ENCODE data around the gene COL23A1.

Gene COL23A1

GRCh38 chr5:178238711-178239592, 351.2 kb downstream of the COL23A1 start:
- DNase-seq = no peak
- Histone ChIP-seq H2AFZ (ENCODE audit: low read length) (no peak overlapping the region), H3K9me2 (replicated peaks; ENCODE audit: insufficient read depth, low read length) (no peaks in the 10 kb centered on the region), H4K20me1 (ENCODE audit: insufficient read depth, low read length) (no peaks in the 10 kb centered on the region), H3K36me3 (replicated peaks; ENCODE audit: insufficient read depth, low read length) (no peaks in the 10 kb centered on the region), H3K4me1 (ENCODE audit: low read length) (peaks cover 4% of the 10 kb centered on the region; the same call in 1 of the 2 replicates), H3K9ac (ENCODE audit: low read length) (no peak overlapping the region), H3K79me2 (ENCODE audit: low read length) (no peaks in the 10 kb centered on the region), H3K4me2 (ENCODE audit: low read depth, low read length) (no peak overlapping the region), H3K27me3 (replicated peaks; ENCODE audit: insufficient read depth, low read length) (no peaks in the 10 kb centered on the region; the same call in 1 of the 2 replicates), H3K4me3 (ENCODE audit: low read length) (no peak overlapping the region), H3F3A (ENCODE audit: insufficient read depth, low read length) (no peaks in the 10 kb centered on the region), H3K9me3 (replicated peaks; ENCODE audit: insufficient read depth, low read length) (no peaks in the 10 kb centered on the region), H3K27ac (ENCODE audit: low read length) (no peak overlapping the region)
- TF ChIP-seq EZH2phosphoT487 (IDR thresholded peaks at IDR 0.05; ENCODE audit: low read length) = no peak
- no peak for TF ChIP-seq EZH2 (optimal IDR thresholded peaks at IDR 0.05; ENCODE audit: low read depth, low read length)
- no peak for TF ChIP-seq CTCF (IDR thresholded peaks at IDR 0.05; ENCODE audit: low read length)

GRCh38 chr5:178238313-178238635, 351.9 kb downstream of the COL23A1 start:
- no peaks in the 10 kb centered on the region for H4K20me1 ChIP-seq (ENCODE audit: insufficient read depth, low read length)
- H3F3A ChIP-seq (ENCODE audit: insufficient read depth, low read length) = peaks cover 4% of the 10 kb centered on the region; the same call in 1 of the 2 replicates
- H3K4me3 ChIP-seq (ENCODE audit: low read length) = no peak overlapping the region
- H3K36me3 ChIP-seq (replicated peaks; ENCODE audit: insufficient read depth, low read length) = no peaks in the 10 kb centered on the region
- no peak overlapping the region for H3K9ac ChIP-seq (ENCODE audit: low read length)
- TF ChIP-seq EZH2 (optimal IDR thresholded peaks at IDR 0.05; ENCODE audit: low read depth, low read length) (no peak), CTCF (IDR thresholded peaks at IDR 0.05; ENCODE audit: low read length) (no peak), EZH2phosphoT487 (IDR thresholded peaks at IDR 0.05; ENCODE audit: low read length) (no peak)
- H3K27me3 ChIP-seq (replicated peaks; ENCODE audit: insufficient read depth, low read length) = no peaks in the 10 kb centered on the region; the same call in 1 of the 2 replicates
- DNase-seq = no peak
- no peaks in the 10 kb centered on the region for H3K79me2 ChIP-seq (ENCODE audit: low read length)
- H3K27ac ChIP-seq (ENCODE audit: low read length) = no peak overlapping the region
- H3K9me2 ChIP-seq (replicated peaks; ENCODE audit: insufficient read depth, low read length) = no peaks in the 10 kb centered on the region
- H2AFZ ChIP-seq (ENCODE audit: low read length) = no peak overlapping the region
- H3K9me3 ChIP-seq (replicated peaks; ENCODE audit: insufficient read depth, low read length) = no peaks in the 10 kb centered on the region
- no peak overlapping the region for H3K4me2 ChIP-seq (ENCODE audit: low read depth, low read length)
- H3K4me1 ChIP-seq (ENCODE audit: low read length) = peaks cover 4% of the 10 kb centered on the region; the same call in 1 of the 2 replicates

GRCh38 chr5:178237431-178238312, 352.5 kb downstream of the COL23A1 start:
- Histone ChIP-seq H3K4me1 (ENCODE audit: low read length) (peaks cover 8% of the 10 kb centered on the region; the same call in 1 of the 2 replicates), H3K79me2 (ENCODE audit: low read length) (no peaks in the 10 kb centered on the region), H3K27me3 (replicated peaks; ENCODE audit: insufficient read depth, low read length) (no peaks in the 10 kb centered on the region; the same call in 1 of the 2 replicates), H3K27ac (ENCODE audit: low read length) (no peak overlapping the region), H3K36me3 (replicated peaks; ENCODE audit: insufficient read depth, low read length) (no peaks in the 10 kb centered on the region), H3F3A (ENCODE audit: insufficient read depth, low read length) (peaks cover 10% of the 10 kb centered on the region; the same call in 1 of the 2 replicates), H3K4me2 (ENCODE audit: low read depth, low read length) (no peak overlapping the region), H4K20me1 (ENCODE audit: insufficient read depth, low read length) (no peaks in the 10 kb centered on the region), H3K9me2 (replicated peaks; ENCODE audit: insufficient read depth, low read length) (no peaks in the 10 kb centered on the region), H3K9me3 (replicated peaks; ENCODE audit: insufficient read depth, low read length) (no peaks in the 10 kb centered on the region), H3K4me3 (ENCODE audit: low read length) (no peak overlapping the region), H2AFZ (ENCODE audit: low read length) (no peak overlapping the region), H3K9ac (ENCODE audit: low read length) (no peak overlapping the region)
- DNase-seq = no peak
- TF ChIP-seq CTCF (IDR thresholded peaks at IDR 0.05; ENCODE audit: low read length) (no peak), EZH2phosphoT487 (IDR thresholded peaks at IDR 0.05; ENCODE audit: low read length) (no peak), EZH2 (optimal IDR thresholded peaks at IDR 0.05; ENCODE audit: low read depth, low read length) (no peak)

All from MM.1S (cell line).